Neural progenitor cell (in vitro differentiated cells): ENCODE data around the gene LDB3.

Experiments used
- CTCF ChIP-seq: fragments of 200-600 bp; sonication (generic); IDR thresholded peaks from 2 replicates; pipeline ENCODE4 v1.5.1; 2017; ENCODE audit warnings: antibody characterized with exemption, mild to moderate bottlenecking
- EZH2 ChIP-seq: fragments of 200-600 bp; sonication (generic); IDR thresholded peaks from 2 replicates; pipeline ENCODE4 v1.6.1; 2017; ENCODE audit warnings: antibody characterized with exemption, mild to moderate bottlenecking, moderate library complexity
- EZH2phosphoT487 ChIP-seq: fragments of 200-600 bp; sonication (generic); IDR thresholded peaks from 2 replicates; pipeline ENCODE4 v1.6.1; 2017; ENCODE audit warnings: antibody characterized with exemption

- TF ChIP-seq CTCF (no peak), EZH2 (no peak), EZH2phosphoT487 (no peak)
Observed at GRCh38 chr10:86725980-86726676, 57.8 kb downstream of the LDB3 start.
